ENCODE results near the gene ADRA2B.

The ADRA2B gene

GRCh38 chr2:96113951-96114350 is 2.4 kb downstream of the ADRA2B start:
- Histone ChIP-seq H3K27me3 (ENCODE audit: control insufficient read depth in 1 of 2, insufficient read depth in 1 of 2, low read length in 2 of 2) (peaks cover 70 to 77% of the 10 kb centered on the region in 2 experiments), H3K27ac (ENCODE audit: low read length, poor library complexity, severe bottlenecking) (no peak overlapping the region), H2BK15ac (ENCODE audit: low read depth, poor library complexity, severe bottlenecking) (no peak overlapping the region), H3K18ac (ENCODE audit: low read depth in 1 of 2, low read length in 2 of 2) (no peak overlapping the region), H4K91ac (ENCODE audit: low read length) (no peak overlapping the region), H3K4me3 (ENCODE audit: insufficient read depth in 1 of 2, low read depth in 1 of 2, low read length in 2 of 2) (no peak overlapping the region), H3K4me2 (ENCODE audit: low read length, poor library complexity, severe bottlenecking) (no peak overlapping the region), H2AK5ac (ENCODE audit: low read length, severe bottlenecking) (no peak overlapping the region), H3K14ac (ENCODE audit: low read length in 2 of 2) (no peak overlapping the region), H3K9ac (ENCODE audit: low read length) (no peak overlapping the region), H3K36me3 (ENCODE audit: control insufficient read depth in 1 of 2, insufficient read depth in 2 of 2, low read depth in 1 of 2, low read length in 2 of 2) (peaks cover 0 to 6% of the 10 kb centered on the region in 2 experiments), H3K4ac (ENCODE audit: low read depth in 1 of 2, low read length in 2 of 2) (no peak overlapping the region), H2BK120ac (ENCODE audit: low read depth, low read length) (no peak overlapping the region), H3K79me1 (replicated peaks; ENCODE audit: low read length, poor library complexity, severe bottlenecking) (no peaks in the 10 kb centered on the region), H3K4me1 (ENCODE audit: control insufficient read depth, insufficient read depth, low read depth, low read length) (peaks cover 20% of the 10 kb centered on the region), H2BK5ac (ENCODE audit: low read depth, low read length, poor library complexity, severe bottlenecking) (no peak overlapping the region), H3K23ac (ENCODE audit: low read length in 2 of 2) (no peak overlapping the region), H2AFZ (ENCODE audit: low read depth, low read length) (no peak overlapping the region), H2BK12ac (ENCODE audit: low read length in 2 of 2) (no peak overlapping the region), H3K9me3 (ENCODE audit: control insufficient read depth, low read length) (no peaks in the 10 kb centered on the region), H4K8ac (ENCODE audit: low read length) (no peak overlapping the region)
- WGBS: 95% methylated on average over 15 of the region's 17 CpGs
- DNase-seq: no peak

GRCh38 chr2:96113367-96113677 is 3.0 kb downstream of the ADRA2B start:
- Histone ChIP-seq H3K36me3 (ENCODE audit: control insufficient read depth in 1 of 2, insufficient read depth in 2 of 2, low read depth in 1 of 2, low read length in 2 of 2) (peaks cover 0 to 6% of the 10 kb centered on the region in 2 experiments), H3K27ac (ENCODE audit: low read length, poor library complexity, severe bottlenecking) (no peak overlapping the region), H3K79me1 (replicated peaks; ENCODE audit: low read length, poor library complexity, severe bottlenecking) (no peaks in the 10 kb centered on the region), H3K23ac (ENCODE audit: low read length in 2 of 2) (no peak overlapping the region), H2BK12ac (ENCODE audit: low read length in 2 of 2) (no peak overlapping the region), H2BK5ac (ENCODE audit: low read depth, low read length, poor library complexity, severe bottlenecking) (no peak overlapping the region), H4K8ac (ENCODE audit: low read length) (no peak overlapping the region), H3K4me3 (ENCODE audit: insufficient read depth in 1 of 2, low read depth in 1 of 2, low read length in 2 of 2) (no peak overlapping the region), H3K4me1 (ENCODE audit: control insufficient read depth, insufficient read depth, low read depth, low read length) (peaks cover 25% of the 10 kb centered on the region), H3K9me3 (ENCODE audit: control insufficient read depth, low read length) (no peaks in the 10 kb centered on the region), H3K4ac (ENCODE audit: low read depth in 1 of 2, low read length in 2 of 2) (no peak overlapping the region), H2BK120ac (ENCODE audit: low read depth, low read length) (no peak overlapping the region), H4K91ac (ENCODE audit: low read length) (no peak overlapping the region), H2AK5ac (ENCODE audit: low read length, severe bottlenecking) (no peak overlapping the region), H3K4me2 (ENCODE audit: low read length, poor library complexity, severe bottlenecking) (no peak overlapping the region), H3K9ac (ENCODE audit: low read length) (no peak overlapping the region), H3K14ac (ENCODE audit: low read length in 2 of 2) (no peak overlapping the region), H3K18ac (ENCODE audit: low read depth in 1 of 2, low read length in 2 of 2) (no peak overlapping the region), H3K27me3 (ENCODE audit: control insufficient read depth in 1 of 2, insufficient read depth in 1 of 2, low read length in 2 of 2) (peaks cover 70 to 77% of the 10 kb centered on the region in 2 experiments), H2BK15ac (ENCODE audit: low read depth, poor library complexity, severe bottlenecking) (no peak overlapping the region), H2AFZ (ENCODE audit: low read depth, low read length) (no peak overlapping the region)
- no peak for DNase-seq
- 92% methylated on average over 6 of the region's 7 CpGs for WGBS

- Histone ChIP-seq H3K9ac (ENCODE audit: low read length) (no peak overlapping the region), H3K4me2 (ENCODE audit: low read length, poor library complexity, severe bottlenecking) (no peak overlapping the region), H4K8ac (ENCODE audit: low read length) (no peak overlapping the region), H2AFZ (ENCODE audit: low read depth, low read length) (no peak overlapping the region), H3K23ac (ENCODE audit: low read length in 2 of 2) (no peak overlapping the region), H3K14ac (ENCODE audit: low read length in 2 of 2) (no peak overlapping the region), H2BK12ac (ENCODE audit: low read length in 2 of 2) (no peak overlapping the region), H3K4me3 (ENCODE audit: insufficient read depth in 1 of 2, low read depth in 1 of 2, low read length in 2 of 2) (no peak overlapping the region), H3K79me1 (replicated peaks; ENCODE audit: low read length, poor library complexity, severe bottlenecking) (no peaks in the 10 kb centered on the region), H3K9me3 (ENCODE audit: control insufficient read depth, low read length) (no peaks in the 10 kb centered on the region), H3K18ac (ENCODE audit: low read depth in 1 of 2, low read length in 2 of 2) (no peak overlapping the region), H3K4me1 (ENCODE audit: control insufficient read depth, insufficient read depth, low read depth, low read length) (peaks cover 25% of the 10 kb centered on the region), H3K4ac (ENCODE audit: low read depth in 1 of 2, low read length in 2 of 2) (no peak overlapping the region), H2BK5ac (ENCODE audit: low read depth, low read length, poor library complexity, severe bottlenecking) (no peak overlapping the region), H3K27me3 (ENCODE audit: control insufficient read depth in 1 of 2, insufficient read depth in 1 of 2, low read length in 2 of 2) (peaks cover 70 to 77% of the 10 kb centered on the region in 2 experiments), H2AK5ac (ENCODE audit: low read length, severe bottlenecking) (no peak overlapping the region), H2BK15ac (ENCODE audit: low read depth, poor library complexity, severe bottlenecking) (no peak overlapping the region), H2BK120ac (ENCODE audit: low read depth, low read length) (no peak overlapping the region), H4K91ac (ENCODE audit: low read length) (no peak overlapping the region), H3K27ac (ENCODE audit: low read length, poor library complexity, severe bottlenecking) (no peak overlapping the region), H3K36me3 (ENCODE audit: control insufficient read depth in 1 of 2, insufficient read depth in 2 of 2, low read depth in 1 of 2, low read length in 2 of 2) (peaks cover 0 to 6% of the 10 kb centered on the region in 2 experiments)
- 87% methylated on average over 9 of the region's 9 CpGs for WGBS
- DNase-seq: no peak
Measured at GRCh38 chr2:96112501-96113366, 3.6 kb downstream of the ADRA2B start.

- no peak overlapping the region for H3K23ac ChIP-seq (ENCODE audit: low read length in 2 of 2)
- H2BK120ac ChIP-seq (ENCODE audit: low read depth, low read length): no peak overlapping the region
- H2BK12ac ChIP-seq (ENCODE audit: low read length in 2 of 2): no peak overlapping the region
- H3K27ac ChIP-seq (ENCODE audit: low read length, poor library complexity, severe bottlenecking): no peak overlapping the region
- H4K91ac ChIP-seq (ENCODE audit: low read length): no peak overlapping the region
- no peak overlapping the region for H4K8ac ChIP-seq (ENCODE audit: low read length)
- peaks cover 70 to 76% of the 10 kb centered on the region in 2 experiments for H3K27me3 ChIP-seq (ENCODE audit: control insufficient read depth in 1 of 2, insufficient read depth in 1 of 2, low read length in 2 of 2)
- H3K4me1 ChIP-seq (ENCODE audit: control insufficient read depth, insufficient read depth, low read depth, low read length): peaks cover 22% of the 10 kb centered on the region
- H3K14ac ChIP-seq (ENCODE audit: low read length in 2 of 2): no peak overlapping the region
- H3K36me3 ChIP-seq (ENCODE audit: control insufficient read depth in 1 of 2, insufficient read depth in 2 of 2, low read depth in 1 of 2, low read length in 2 of 2): peaks cover 0 to 6% of the 10 kb centered on the region in 2 experiments
- no peak overlapping the region for H3K4ac ChIP-seq (ENCODE audit: low read depth in 1 of 2, low read length in 2 of 2)
- H3K79me1 ChIP-seq (replicated peaks; ENCODE audit: low read length, poor library complexity, severe bottlenecking): no peaks in the 10 kb centered on the region
- DNase-seq: no peak
- H2BK15ac ChIP-seq (ENCODE audit: low read depth, poor library complexity, severe bottlenecking): no peak overlapping the region
- H3K4me2 ChIP-seq (ENCODE audit: low read length, poor library complexity, severe bottlenecking): no peak overlapping the region
- H3K9me3 ChIP-seq (ENCODE audit: control insufficient read depth, low read length): no peaks in the 10 kb centered on the region
- no peak overlapping the region for H3K4me3 ChIP-seq (ENCODE audit: insufficient read depth in 1 of 2, low read depth in 1 of 2, low read length in 2 of 2)
- H2AK5ac ChIP-seq (ENCODE audit: low read length, severe bottlenecking): no peak overlapping the region
- WGBS: 90% methylated on average over 7 of the region's 7 CpGs
- no peak overlapping the region for H3K9ac ChIP-seq (ENCODE audit: low read length)
- H2AFZ ChIP-seq (ENCODE audit: low read depth, low read length): no peak overlapping the region
- no peak overlapping the region for H3K18ac ChIP-seq (ENCODE audit: low read depth in 1 of 2, low read length in 2 of 2)
- H2BK5ac ChIP-seq (ENCODE audit: low read depth, low read length, poor library complexity, severe bottlenecking): no peak overlapping the region
Measured at GRCh38 chr2:96111823-96112500, 4.4 kb downstream of the ADRA2B start.
